CD14-positive monocyte (primary cell): ENCODE measurements around the gene LRRC42. TPM values are rescaled to one million over a fixed set of nuclear protein-coding genes. Genes with fewer than 3 reads are reported as not detected.
A peak's percentile ranks its signal among the peaks of the same experiment; 100 is the strongest.

ENCODE experiments used
- DNase-seq, 3 donors: peaks; one replicate each; pipeline ENCODE4 v3.0.0-alpha.2; 2011 to 2022
- H2AFZ ChIP-seq: 2 replicates; pipeline ENCODE4 v1.6.0; 2012; ENCODE audit warnings: mild to moderate bottlenecking, low read depth, low read length, inconsistent platforms; ENCODE audit not compliant: insufficient read depth, poor library complexity, severe bottlenecking
- H3K27ac ChIP-seq, 2 donors: 1 replicate in 1 of 2; 2 replicates in 1 of 2; pipeline ENCODE4 v1.5.1; 2012 to 2013; ENCODE audit warnings: low read length in 2 of 2, control low read depth in 1 of 2, inconsistent platforms in 1 of 2, low read depth in 1 of 2, mild to moderate bottlenecking in 1 of 2
- H3K27me3 ChIP-seq, 2 donors: one replicate each; pipeline versions ENCODE4 v1.6.0 to v1.6.1; 2011 to 2013; ENCODE audit warnings: low read length in 2 of 2; ENCODE audit not compliant: control insufficient read depth in 2 of 2, insufficient read depth in 2 of 2
- H3K36me3 ChIP-seq, 2 donors: replicated peaks in 1 of 2; 1 replicate in 1 of 2; 2 replicates in 1 of 2; pipeline versions ENCODE4 v1.5.1 to v1.6.1; 2012 to 2013; ENCODE audit warnings: low read length in 2 of 2, control low read depth in 1 of 2, inconsistent platforms in 1 of 2, mild to moderate bottlenecking in 1 of 2; ENCODE audit not compliant: insufficient read depth in 2 of 2, control insufficient read depth in 1 of 2
- H3K4me1 ChIP-seq, 2 donors: 1 replicate in 1 of 2; 2 replicates in 1 of 2; pipeline versions ENCODE4 v1.5.1 to v1.6.1; 2012 to 2013; ENCODE audit warnings: low read length in 2 of 2, control low read depth in 1 of 2, inconsistent platforms in 1 of 2, mild to moderate bottlenecking in 1 of 2, moderate library complexity in 1 of 2; ENCODE audit not compliant: insufficient read depth in 2 of 2, control insufficient read depth in 1 of 2
- H3K4me2 ChIP-seq: replicated peaks from 2 replicates; pipeline ENCODE3; 2012; ENCODE audit warnings: low read length, moderate library complexity, mild to moderate bottlenecking; ENCODE audit not compliant: poor library complexity, severe bottlenecking; ENCODE audit errors: extremely low read depth
- H3K4me3 ChIP-seq, 3 experiments: fragments of 200-600 bp in 1 of 3; sonication (generic) in 1 of 3; replicated peaks in 1 of 3; 1 replicate in 2 of 3; 2 replicates in 1 of 3; pipeline ENCODE4 v1.5.1; 2011 to 2013; ENCODE audit warnings: low read length in 3 of 3, mild to moderate bottlenecking in 3 of 3, control low read depth in 2 of 3, low read depth in 2 of 3, inconsistent platforms in 1 of 3, moderate library complexity in 1 of 3
- H3K79me2 ChIP-seq: 2 replicates; pipeline ENCODE4 v1.6.0; 2012; ENCODE audit warnings: mild to moderate bottlenecking, control low read depth, inconsistent platforms, low read length, moderate library complexity; ENCODE audit not compliant: insufficient read depth
- H3K9ac ChIP-seq: 2 replicates; pipeline ENCODE4 v1.6.0; 2017; ENCODE audit warnings: low read length, mild to moderate bottlenecking; ENCODE audit not compliant: insufficient read depth, poor library complexity, severe bottlenecking
- H3K9me3 ChIP-seq, 2 donors: replicated peaks in 1 of 2; 1 replicate in 1 of 2; 2 replicates in 1 of 2; pipeline versions ENCODE4 v1.5.1 to v1.6.1; 2012 to 2013; ENCODE audit warnings: low read length in 2 of 2, control low read depth in 1 of 2; ENCODE audit not compliant: control insufficient read depth in 1 of 2, insufficient read depth in 1 of 2
- H4K20me1 ChIP-seq: 2 replicates; pipeline ENCODE4 v1.6.0; 2012; ENCODE audit warnings: mild to moderate bottlenecking, low read length, control low read depth, moderate library complexity; ENCODE audit not compliant: insufficient read depth
- H3K27ac Mint-ChIP-seq, 7 donors: one replicate each; pipeline ENCODE4 v1.8.0; 2020; ENCODE audit warnings: mild to moderate bottlenecking in 7 of 7, mixed read lengths in 7 of 7, moderate library complexity in 6 of 7, inconsistent platforms in 2 of 7
- H3K27me3 Mint-ChIP-seq, 3 donors: one replicate each; pipeline ENCODE4 v1.8.0; 2021 to 2022; ENCODE audit warnings: low read depth in 3 of 3, mild to moderate bottlenecking in 3 of 3, mixed read lengths in 3 of 3, moderate library complexity in 3 of 3, inconsistent platforms in 1 of 3
- H3K36me3 Mint-ChIP-seq, 2 donors: one replicate each; pipeline ENCODE4 v1.8.0; 2020; ENCODE audit warnings: mixed read lengths in 2 of 2, inconsistent platforms in 1 of 2, mild to moderate bottlenecking in 1 of 2
- H3K4me1 Mint-ChIP-seq: one replicate; pipeline ENCODE4 v1.8.0; 2020; ENCODE audit warnings: mild to moderate bottlenecking, mixed read lengths
- H3K4me3 Mint-ChIP-seq, 2 donors: one replicate each; pipeline ENCODE4 v1.8.0; 2020; ENCODE audit warnings: mild to moderate bottlenecking in 2 of 2, mixed read lengths in 2 of 2, moderate library complexity in 1 of 2
- H3K9me3 Mint-ChIP-seq, 7 donors: one replicate each; pipeline ENCODE4 v1.8.0; 2020 to 2022; ENCODE audit warnings: mixed read lengths in 7 of 7, mild to moderate bottlenecking in 6 of 7, moderate library complexity in 6 of 7, inconsistent platforms in 2 of 7
- WGBS: methylation state at CpG from one replicate; pipeline ENCODE4 v1.1.5; 2013; ENCODE audit warnings: missing lambda C conversion rate; ENCODE audit not compliant: insufficient coverage; 5-methylcytosine and 5-hydroxymethylcytosine counted together
- intact Hi-C, 2 donors: fragments of 100-400 bp; cut with micrococcal nuclease; formaldehyde crosslinking; loops; one replicate each; pipeline versions ENCODE4 v1.15.0 to v1.15.1; 2023
- polyA plus RNA-seq, 3 donors: library from polyadenylated mRNA; depleted of rRNA in 1 of 3; unstranded in 2 of 3; stranded (reverse) in 1 of 3; fragments of 300-500 nt in 2 of 3; fragments of >200 nt in 1 of 3; fragmentation: Illumina TruSeq in 2 of 3; gene quantifications; 1 replicate in 2 of 3; 2 replicates in 1 of 3; pipeline ENCODE4 v1.2.3, GENCODE V29; 2012 to 2021
- TF ChIP-seq, protein P1 (sequence below): fragments of 200-600 bp; IDR thresholded peaks from one replicate; pipeline ENCODE4 v1.8.0; 2022; ENCODE audit warnings: antibody characterized with exemption, mild to moderate bottlenecking

The LRRC42 gene
- polyA plus RNA-seq, 3 donors, result 5.6 to 7.3 (median 7.3) TPM

DNA sequence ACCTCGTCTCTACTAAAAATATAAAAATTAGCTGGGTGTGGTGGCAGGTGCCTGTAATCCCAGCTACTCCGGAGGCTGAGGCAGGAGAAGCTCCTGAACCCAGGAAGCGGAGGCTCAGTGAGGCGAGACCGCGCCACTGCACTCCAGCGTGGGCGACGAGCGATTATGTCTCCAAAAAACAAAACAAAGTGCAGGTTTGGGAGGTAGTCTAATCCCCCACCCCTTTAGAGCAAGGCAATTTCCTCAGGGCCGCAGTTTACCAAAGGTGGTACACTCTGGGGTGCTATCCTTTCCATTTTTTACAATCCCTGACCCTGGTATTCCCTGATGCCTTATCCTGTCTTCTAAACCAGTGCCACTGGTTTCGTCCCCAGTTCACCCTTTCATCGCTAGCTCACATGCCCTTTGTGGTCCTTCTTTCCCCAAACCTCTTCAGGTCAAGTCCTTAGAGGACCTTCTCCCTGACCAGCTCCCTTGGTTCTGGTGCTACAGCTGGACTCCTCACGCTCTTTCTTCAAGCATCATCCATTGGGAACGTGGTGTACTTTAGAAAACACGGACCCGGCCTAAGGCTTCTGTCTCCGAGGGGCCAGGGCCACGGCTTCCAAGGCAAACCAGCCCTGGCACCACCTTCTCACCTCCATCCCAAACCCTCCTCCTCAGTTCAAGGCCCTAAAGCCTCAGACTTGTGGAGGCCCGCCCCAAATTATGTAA is 1.5 kb upstream of the LRRC42 start:
- H4K20me1 ChIP-seq, result no peaks in the 10 kb centered on the region
- H3K79me2 ChIP-seq, result peaks cover 35% of the 10 kb centered on the region
- Mint-ChIP-seq H3K27ac (peak overlapping the region; percentile 20 to 93 (median 91)), H3K36me3 (peaks cover 0 to 2% of the 10 kb centered on the region in 2 donors), H3K4me3 (peak overlapping the region; percentile 94 to 96), H3K4me1 (peaks cover 22% of the 10 kb centered on the region), H3K27me3 (no peaks in the 10 kb centered on the region), H3K9me3 (no peaks in the 10 kb centered on the region)
- TF ChIP-seq, protein P1, sequence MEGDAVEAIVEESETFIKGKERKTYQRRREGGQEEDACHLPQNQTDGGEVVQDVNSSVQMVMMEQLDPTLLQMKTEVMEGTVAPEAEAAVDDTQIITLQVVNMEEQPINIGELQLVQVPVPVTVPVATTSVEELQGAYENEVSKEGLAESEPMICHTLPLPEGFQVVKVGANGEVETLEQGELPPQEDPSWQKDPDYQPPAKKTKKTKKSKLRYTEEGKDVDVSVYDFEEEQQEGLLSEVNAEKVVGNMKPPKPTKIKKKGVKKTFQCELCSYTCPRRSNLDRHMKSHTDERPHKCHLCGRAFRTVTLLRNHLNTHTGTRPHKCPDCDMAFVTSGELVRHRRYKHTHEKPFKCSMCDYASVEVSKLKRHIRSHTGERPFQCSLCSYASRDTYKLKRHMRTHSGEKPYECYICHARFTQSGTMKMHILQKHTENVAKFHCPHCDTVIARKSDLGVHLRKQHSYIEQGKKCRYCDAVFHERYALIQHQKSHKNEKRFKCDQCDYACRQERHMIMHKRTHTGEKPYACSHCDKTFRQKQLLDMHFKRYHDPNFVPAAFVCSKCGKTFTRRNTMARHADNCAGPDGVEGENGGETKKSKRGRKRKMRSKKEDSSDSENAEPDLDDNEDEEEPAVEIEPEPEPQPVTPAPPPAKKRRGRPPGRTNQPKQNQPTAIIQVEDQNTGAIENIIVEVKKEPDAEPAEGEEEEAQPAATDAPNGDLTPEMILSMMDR, result no peak
- no peaks in the 10 kb centered on the region for H3K36me3 ChIP-seq
- peak overlapping the region; percentile 80 for H3K4me2 ChIP-seq
- no peaks in the 10 kb centered on the region for H3K27me3 ChIP-seq
- H3K27ac ChIP-seq, result peak overlapping the region; percentile 51 to 78
- intact Hi-C loops, result loop anchor here (2.0 to 10.0 kb wide), 7 partner anchors 54 to 820 kb away; partner anchors contain the start of genes TCEANC2 (in 2 of the 2), TMEM59 (in 2 of the 2), NDC1 (in 1 of the 2) and PARS2 (in 1 of the 2)
- H3K9ac ChIP-seq, result peak overlapping the region; percentile 81
- H3K4me3 ChIP-seq, result peak overlapping the region; percentile 50 to 96 (median 82)
- peaks cover 18 to 22% of the 10 kb centered on the region in 2 donors for H3K4me1 ChIP-seq
- peak overlapping the region; percentile 100 for H2AFZ ChIP-seq
- peak in 1 of 3 donors; percentile 10 for DNase-seq
- H3K9me3 ChIP-seq, result no peaks in the 10 kb centered on the region
- WGBS, result 89% methylated on average over 12 of the region's 20 CpGs

DNA sequence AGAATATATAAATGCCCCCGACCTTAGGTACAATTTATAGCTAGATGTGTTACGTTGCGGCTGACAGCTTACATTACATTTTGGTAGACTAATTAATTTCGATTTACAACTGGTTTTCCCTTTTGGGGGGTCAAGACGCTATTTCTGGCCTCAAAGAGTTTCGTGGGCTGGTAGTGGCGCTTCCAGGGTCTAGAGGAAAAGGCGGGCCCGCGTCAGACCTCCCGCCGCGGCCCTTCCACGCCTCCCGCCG is 1.0 kb upstream of the LRRC42 start:
- intact Hi-C loops, result loop anchor here (2.0 to 10.0 kb wide), 7 partner anchors 54 to 820 kb away; partner anchors contain the start of genes TCEANC2 (in 2 of the 2), TMEM59 (in 2 of the 2), NDC1 (in 1 of the 2) and PARS2 (in 1 of the 2)
- peaks cover 35% of the 10 kb centered on the region for H3K79me2 ChIP-seq
- WGBS, result 0% methylated on average over 2 of the region's 16 CpGs

More for the DNA sequence above, 1.0 kb upstream of the LRRC42 start:
- Histone ChIP-seq H3K4me1 (peaks cover 18 to 22% of the 10 kb centered on the region in 2 donors), H3K9me3 (no peaks in the 10 kb centered on the region), H3K36me3 (no peaks in the 10 kb centered on the region), H3K9ac (peak overlapping the region; percentile 81), H4K20me1 (no peaks in the 10 kb centered on the region), H3K4me3 (peak overlapping the region; percentile 50 to 96 (median 82)), H3K27ac (peak overlapping the region; percentile 51 to 78), H3K27me3 (no peaks in the 10 kb centered on the region), H2AFZ (peak overlapping the region; percentile 100), H3K4me2 (peak overlapping the region; percentile 80)
- Mint-ChIP-seq H3K27me3 (no peaks in the 10 kb centered on the region), H3K4me3 (peak overlapping the region; percentile 94 to 96), H3K9me3 (no peaks in the 10 kb centered on the region), H3K27ac (peak overlapping the region; percentile 87 to 94 (median 92)), H3K36me3 (peaks cover 0 to 2% of the 10 kb centered on the region in 2 donors), H3K4me1 (peaks cover 22% of the 10 kb centered on the region)
- no peak for DNase-seq
- TF ChIP-seq, protein P1, result no peak
